Fibroblast of skin of abdomen (primary cell): ENCODE data around the gene RSRC1.
"Not testable (repeated sequence)": the region's sequence is repeated elsewhere in the genome, so short reads cannot be mapped to it uniquely, and the experiment has no call there.

Experiments
- DNase-seq: peaks from one replicate; pipeline ENCODE4 v3.0.0-alpha.2; 2013

Gene RSRC1

DNA sequence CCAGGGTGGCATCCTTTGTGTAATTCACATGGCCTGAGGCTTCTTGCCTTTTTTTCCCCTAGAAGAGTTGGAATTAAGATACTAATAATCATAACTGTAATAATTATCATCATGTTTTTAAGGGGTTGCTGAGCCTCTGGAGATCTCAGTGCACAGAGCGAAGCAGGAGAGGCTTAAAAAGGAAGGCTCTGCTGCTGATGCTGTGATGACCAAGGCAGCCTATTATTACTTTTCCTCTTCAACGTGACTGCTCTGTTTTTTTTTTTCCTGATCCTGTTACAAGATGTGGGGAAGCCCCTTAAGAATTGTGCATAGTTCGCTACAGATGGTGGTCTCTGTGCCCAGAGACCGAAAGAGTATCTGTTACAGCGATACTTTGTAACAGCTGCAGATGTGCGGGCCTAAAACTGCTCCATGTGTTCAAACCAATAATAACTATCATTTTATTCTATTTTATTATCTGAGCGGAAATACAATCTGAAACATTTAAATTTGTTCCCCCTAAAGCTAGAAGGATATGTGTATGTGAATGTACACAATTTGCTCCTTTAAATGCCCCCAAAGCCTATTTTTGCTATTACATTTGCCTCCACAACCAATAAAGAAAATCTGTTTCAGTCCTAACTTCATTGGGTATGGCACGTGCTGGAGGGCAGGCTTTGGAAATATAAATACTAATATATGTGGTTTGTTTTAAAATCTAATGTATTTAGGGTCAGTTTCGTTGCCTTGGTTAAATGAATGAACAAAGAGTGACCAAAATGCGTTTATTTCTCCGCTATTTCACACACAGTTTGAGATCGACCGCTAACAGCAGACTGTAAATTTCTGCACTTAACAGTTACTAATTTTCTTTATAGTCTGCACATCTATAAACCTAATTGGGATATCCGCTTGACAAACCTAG is 8.3 kb upstream of the RSRC1 start:
- no peak for DNase-seq

DNA sequence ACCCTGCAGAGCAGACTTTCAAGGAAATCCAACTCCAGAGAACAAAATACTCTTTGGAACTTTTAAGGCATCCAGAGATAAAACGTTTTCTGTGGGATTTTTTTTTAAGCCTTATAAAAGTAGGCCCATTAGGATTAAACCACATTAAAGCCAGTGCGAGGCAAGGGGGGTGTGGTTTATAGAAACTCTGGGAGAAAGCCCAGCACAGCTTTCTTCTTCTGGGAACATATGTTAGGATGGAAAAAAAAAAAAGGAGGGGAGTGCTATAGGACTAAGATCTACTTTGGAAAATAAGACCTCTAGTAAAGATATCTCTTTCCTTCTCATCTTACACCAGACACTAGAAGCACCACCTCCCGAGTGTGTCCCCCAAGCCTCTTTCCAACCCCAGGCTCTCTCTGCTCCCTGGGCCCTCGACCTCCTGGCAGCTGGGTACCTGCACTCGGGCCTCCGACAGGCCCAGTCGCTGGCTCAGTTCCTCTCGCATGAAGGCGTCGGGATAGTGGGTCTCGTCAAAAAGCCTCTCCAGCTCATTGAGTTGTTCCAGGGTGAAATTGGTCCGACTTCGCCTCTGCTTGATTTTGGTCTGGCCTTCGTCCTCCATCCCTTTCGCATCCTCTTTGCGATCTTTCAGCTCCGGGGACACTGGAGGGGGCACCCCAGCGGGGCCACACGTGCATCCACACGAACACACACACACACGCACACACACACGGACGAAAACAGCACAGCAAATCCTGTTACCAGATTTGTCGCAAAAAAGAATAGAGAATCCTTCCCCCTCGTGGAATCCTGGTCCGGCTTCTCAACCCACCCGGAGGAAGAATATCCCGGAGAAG is 7.4 kb upstream of the RSRC1 start:
- peak; percentile 59 for DNase-seq

DNA sequence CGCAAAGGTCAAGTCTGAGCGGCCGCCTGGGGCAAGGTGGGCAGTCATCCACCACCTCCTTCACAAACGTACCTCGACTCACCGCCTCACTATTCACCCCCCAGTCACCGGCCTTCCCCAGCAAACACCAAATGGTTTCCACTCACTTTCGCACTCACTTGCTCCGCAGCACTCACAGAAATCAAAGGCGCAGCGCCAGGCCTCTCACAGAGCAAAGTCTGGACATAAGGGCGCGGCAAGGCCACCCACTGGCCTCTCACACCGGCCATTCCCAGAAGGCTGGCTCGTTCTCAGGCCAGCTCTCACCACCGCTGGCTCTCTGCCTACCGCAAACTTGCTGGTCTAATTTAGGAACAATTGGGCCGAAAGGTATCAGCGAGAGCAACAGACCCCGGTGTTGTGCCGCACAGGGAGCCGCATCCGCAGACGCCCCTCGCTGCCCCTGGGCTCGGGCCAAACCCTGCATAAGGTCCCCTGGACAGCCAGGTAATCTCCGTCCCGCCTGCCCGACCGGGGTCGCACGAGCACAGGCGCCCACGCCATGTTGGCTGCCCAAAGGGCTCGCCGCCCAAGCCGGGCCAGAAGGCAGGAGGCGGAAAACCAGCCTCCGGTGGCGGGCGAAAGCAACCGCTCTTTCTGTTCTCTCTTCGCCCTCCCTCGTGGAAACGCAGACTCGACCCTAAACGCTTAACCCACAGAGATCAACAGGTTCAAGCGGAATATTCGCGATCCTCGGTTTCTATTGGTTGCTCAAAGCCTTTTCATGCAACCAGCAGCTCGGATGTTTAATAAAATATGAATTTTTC is 6.6 kb upstream of the RSRC1 start:
- peak; percentile 45 for DNase-seq

DNA sequence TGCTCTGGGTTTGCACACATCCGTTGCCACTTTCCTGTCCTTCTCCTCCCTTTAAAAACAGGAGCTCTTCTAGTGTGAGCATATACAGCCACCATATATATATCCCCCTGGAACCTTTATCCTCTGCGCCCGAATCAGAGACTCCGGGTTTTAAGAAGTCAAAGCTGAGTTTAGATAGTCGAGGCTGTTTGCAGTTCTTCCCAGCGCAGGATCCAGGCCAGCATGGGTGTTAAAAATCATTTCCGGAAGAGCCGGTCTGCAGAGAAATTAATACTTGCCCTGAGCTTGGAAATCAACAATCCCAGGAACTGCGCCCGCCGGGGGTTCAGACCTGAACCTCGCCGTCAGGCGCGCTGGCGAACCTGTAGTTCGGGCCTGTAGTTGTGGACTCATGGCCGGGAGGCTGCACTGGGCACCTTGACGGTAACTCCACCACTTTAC is 6.0 kb upstream of the RSRC1 start:
- DNase-seq, result peak; percentile 13

DNA sequence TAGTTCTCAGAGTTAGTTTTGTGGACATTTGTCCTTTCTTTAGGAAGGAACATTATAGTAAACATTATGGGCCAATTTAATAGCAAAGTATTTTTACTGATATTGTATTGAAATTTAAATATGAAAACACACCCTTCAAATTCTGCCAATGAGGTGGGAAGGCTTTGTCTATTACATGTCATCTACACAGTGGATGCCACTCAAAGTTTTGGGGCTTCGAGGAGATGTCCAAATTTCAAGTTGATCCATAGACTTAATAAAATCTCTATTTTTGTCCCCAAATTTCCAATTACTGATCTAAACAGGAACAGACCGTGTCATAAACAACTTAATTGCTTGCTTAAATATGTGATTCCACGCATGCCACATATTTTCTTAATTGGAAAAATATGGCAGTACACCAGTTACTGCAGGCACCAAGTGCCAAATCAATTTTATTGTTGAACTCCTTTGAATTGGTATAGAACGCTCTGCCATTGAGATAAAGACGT is 5.4 kb upstream of the RSRC1 start:
- DNase-seq, result peak; percentile 22

DNA sequence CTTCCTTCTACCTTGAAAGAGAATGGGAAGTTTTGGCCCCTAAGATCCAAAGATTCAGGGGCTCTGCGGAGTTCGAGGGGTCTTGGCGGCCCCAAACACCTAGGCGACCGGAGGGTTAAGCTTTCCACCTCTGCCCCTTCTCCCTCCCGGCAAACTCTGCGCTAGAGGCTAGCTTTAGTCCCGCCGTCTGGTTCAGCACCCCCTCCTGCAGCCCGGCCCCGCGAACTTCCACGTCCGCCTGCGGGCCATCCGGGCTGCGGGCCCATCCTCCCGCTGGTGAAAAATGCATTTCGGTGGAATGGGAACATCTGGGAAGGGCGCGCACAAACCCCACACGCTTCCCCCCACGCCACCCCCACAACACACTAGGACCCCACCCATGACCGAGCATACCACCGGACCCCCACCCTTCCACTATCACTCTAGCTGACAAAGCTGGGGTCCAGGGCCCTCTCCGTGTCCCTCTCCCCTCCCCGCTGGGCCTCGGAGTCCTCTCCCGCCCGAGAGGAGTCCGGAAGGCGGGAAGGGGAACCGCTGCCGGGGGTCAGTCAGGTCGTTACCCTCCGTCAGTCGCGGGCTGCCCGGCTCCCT is 4.7 kb upstream of the RSRC1 start:
- DNase-seq, result peak; percentile 59

DNA sequence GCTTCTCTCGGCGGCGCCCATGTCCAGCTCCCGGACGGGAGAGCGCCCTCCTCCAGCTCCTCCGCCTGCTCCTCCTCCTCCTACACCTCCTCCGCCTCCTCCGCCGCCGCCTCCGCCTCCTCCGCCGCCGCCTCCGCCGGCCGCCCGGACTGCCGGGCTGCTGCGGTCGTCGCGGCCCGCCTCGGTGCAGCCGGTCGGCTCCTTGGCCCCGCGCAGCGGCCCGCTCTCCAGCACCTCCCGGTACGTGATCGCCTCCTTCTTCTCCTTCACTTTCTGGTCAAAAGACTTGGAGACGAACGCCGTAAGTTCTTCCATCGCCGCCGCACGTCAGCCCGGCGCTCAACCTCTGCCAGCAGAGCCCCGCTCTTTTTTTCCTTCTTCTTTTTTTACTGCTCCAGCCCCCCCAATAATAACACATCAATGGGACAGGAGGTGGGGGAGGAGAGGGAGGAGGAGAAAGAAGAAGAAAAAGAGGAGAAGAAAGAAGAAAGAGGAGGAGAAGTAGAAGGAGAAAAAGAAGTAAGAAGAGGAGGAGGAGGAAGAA is 4.1 kb upstream of the RSRC1 start:
- DNase-seq, result peak; percentile 71

DNA sequence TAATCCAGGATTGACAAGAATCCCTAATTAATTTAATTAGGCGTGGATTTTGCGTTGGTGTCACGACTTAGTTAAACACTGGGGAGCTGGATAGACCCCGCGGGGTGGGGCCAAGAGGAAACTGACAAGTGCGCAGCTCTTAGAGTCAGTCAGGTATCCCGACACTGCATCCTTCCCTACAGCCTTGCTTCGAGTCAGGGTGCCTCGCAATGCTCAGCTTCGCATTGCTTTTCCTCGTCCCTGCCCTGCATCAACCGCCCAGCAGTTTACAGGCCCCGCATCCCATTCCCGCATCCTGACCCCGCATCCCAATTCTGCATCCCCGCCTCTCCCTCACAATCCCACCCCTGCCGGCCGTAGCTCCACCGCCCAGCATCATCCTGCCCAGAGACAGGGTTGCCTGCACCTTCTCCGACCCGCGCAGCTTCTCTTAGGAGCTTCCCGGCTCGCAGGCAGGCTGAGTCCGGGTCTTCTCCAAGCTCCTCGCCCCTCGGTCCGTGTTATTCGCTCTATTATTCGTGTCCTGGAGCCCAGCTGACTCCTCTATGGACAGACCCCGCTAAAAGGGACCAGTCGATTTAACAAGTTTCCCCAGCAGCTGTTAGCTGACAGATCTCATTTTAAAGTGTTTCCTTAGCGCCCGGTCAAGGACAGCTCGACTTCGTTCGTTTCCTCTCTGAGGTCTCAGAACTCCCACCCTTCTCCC is 3.0 kb upstream of the RSRC1 start:
- no peak for DNase-seq

DNA sequence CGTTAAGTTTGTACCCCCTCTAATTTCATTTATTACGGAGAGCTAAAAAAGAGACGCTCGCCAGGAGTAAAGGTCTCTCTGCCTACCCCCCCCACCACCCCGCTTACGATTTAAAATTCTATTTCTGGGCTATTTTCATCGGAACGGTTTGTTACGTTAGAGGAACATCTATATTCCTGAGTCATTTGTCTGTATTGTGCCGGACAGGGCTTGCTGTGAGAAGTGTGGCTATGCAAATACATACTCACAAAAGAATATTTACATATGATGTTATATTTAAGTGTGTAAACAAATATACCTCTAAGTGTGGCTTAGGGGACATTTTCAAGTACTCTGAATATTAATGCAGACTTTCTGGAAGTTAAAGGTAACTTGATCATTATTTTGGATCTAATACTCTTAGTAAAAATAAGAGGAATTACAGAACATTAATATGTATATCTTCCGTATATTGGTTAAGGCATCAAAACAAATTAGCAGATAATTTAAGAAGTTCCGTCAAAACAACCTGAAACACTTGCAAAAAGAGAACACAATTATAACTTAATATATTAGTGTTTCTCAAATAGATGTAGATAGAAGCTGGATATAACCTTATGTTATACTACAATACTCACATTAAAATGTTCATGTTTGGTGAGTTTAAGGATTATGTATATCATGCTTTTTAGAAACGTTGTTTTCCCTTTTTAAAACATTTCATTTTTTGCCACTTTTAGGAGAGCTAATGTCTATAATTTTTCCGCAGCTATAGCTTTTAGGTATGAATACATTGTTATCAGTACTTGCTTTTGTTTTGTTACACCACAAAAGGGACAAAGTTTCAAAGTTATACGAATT is 2.1 kb upstream of the RSRC1 start:
- DNase-seq, result no peak

DNA sequence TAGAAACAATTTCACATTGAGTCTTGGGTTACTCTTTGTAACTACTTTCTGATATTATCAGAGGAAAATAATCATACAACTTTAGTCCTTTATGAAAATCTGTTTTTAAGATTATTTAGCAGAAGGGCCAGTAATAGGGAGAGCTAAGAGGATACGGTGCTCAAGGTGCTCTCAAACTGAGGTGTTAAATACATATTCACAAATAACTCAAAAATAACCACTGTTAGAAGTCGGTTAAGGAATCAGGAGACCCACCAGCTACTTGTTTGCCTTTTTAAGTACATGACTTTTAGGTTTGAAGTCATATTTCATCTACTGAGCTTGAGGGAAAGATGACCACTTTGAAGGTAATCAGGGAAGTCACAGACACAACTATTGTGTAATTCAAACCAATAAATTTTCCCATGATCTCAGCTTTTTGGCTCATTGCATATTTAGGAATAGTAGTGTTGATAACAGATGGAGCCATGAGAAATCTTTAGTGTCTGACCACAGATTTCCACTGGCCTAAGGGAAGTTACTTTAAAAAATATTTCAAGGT is 1.4 kb upstream of the RSRC1 start:
- peak; percentile 16 for DNase-seq

DNA sequence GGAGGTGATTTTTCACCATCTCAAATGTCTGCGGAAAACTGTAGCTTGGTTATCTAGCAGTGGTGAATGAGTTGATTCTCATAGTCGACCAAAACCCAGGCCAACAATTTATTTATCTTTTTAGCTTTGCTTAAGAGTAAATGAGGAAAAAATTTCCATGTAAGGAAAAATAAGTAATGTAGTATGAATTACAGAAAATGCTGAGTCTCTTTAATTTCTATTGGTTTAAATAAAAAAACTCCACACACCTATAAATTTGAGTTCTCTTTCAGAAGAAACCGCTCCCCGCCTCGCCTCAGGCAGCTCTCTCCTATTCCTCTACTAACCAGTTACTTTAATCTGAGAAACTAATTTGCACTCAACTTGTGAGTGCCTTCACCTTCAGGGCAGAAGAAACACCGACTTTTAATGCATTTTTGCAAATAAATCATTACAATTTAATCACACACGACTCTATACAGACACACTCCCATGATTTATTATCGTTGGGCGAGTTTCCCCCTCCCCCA is 540 bp upstream of the RSRC1 start:
- DNase-seq, result no peak

DNA sequence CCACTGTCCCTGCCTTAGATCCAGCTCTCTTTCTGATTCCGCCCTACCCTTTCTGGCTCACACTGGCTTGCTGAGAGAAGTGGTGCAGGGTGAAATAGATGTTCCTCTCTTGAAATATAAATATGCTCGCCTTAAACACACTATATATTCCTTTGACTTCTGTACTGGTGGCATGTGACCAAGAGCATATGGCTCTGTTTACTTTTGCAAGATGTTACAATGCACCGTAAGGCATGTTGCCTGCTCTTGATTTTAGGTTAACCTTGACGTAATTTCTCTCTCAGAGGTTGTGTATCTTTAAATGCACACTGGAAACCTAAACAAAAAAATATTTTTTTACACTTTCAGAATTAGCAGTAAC is 749 bp downstream of the RSRC1 start:
- DNase-seq, result no peak

DNA sequence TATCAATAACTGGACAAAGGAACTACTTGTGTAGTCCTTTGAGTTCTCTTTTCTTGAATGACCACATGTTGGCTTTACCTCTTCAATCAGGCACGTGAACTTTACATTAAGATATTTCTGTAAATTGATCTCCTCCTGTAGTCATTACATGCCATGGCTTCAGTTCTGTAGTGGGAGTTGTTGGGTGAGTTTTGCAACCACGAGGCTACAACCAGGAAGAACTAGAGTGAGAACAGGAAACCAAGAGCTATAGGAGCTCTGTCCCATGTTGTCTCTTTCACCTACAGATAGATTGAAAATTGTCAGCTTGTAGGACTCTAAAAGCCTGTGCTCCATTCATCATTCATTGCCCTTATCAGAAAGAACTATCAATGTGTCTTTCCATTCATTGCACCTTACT is 2.0 kb downstream of the RSRC1 start:
- no peak for DNase-seq

DNA sequence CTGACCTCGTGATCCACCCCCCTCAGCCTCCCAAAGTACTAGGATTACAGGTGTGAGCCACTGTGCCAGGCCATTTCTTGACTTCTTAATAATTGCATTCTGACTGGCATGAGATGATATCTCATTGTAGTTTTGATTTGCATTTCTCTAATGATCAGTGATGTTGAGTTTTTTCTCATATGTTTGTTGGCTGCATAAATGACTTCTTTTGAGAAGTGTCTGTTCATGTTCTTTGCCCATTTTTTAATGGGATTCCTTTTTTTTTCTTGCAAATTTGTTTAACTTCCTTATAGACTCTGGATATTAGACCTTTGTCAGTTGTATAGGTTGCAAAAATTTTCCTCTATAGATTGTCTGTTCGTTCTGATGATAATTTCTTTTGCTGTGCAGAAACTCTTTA is 3.7 kb downstream of the RSRC1 start:
- not testable (repeated sequence) for DNase-seq

DNA sequence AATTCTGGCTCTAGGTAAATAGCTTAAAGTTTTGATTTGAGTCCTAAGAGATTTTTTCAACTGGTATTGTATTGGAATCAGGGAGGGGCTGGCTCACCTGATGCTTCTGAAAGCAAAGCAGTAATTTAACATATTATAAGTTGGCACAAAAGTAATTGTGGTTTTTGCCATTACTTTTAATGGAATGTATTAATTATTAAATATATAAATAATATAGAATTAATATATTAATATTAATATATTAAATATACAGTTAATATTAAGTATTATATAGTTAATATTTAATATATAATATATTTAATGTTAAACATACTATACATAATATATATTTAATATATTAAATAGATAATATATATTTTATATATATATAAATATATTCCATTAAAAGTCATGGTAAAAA is 10.4 kb downstream of the RSRC1 start:
- no peak for DNase-seq

DNA sequence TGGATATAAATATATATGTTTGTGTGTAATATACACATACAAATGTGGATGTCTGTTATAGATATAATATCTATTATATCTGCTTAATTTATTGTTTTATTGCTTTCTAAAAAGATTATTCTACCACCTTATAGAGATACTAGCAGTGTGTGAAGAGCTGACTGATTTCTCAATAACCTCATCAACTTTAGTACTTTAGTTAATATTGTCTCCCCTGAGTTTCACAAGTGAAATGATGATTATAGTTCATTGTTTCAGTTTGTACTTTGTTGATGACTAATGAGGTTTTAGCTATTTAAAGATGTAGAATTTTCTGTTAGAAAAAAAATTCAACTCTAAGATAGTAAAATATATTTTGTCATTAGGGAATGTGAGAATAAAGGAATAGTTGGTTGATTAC is 11.4 kb downstream of the RSRC1 start:
- no peak for DNase-seq

DNA sequence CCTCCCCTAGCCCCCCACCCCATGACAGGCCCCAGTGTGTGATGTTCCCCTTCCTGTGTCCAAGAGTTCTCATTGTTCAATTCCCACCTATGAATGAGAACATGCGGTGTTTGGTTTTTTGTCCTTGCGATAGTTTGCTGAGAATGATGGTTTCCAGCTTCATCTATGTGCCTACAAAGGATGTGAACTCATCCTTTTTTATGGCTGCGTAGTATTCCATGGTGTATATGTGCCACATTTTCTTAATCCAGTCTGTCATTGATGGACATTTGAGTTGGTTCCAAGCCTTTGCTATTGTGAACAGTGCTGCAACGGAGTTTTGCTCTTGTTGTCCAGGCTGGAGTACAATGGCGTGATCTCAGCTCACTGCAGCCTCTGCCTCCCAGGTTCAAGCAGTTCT is 12.8 kb downstream of the RSRC1 start:
- not testable (repeated sequence) for DNase-seq

DNA sequence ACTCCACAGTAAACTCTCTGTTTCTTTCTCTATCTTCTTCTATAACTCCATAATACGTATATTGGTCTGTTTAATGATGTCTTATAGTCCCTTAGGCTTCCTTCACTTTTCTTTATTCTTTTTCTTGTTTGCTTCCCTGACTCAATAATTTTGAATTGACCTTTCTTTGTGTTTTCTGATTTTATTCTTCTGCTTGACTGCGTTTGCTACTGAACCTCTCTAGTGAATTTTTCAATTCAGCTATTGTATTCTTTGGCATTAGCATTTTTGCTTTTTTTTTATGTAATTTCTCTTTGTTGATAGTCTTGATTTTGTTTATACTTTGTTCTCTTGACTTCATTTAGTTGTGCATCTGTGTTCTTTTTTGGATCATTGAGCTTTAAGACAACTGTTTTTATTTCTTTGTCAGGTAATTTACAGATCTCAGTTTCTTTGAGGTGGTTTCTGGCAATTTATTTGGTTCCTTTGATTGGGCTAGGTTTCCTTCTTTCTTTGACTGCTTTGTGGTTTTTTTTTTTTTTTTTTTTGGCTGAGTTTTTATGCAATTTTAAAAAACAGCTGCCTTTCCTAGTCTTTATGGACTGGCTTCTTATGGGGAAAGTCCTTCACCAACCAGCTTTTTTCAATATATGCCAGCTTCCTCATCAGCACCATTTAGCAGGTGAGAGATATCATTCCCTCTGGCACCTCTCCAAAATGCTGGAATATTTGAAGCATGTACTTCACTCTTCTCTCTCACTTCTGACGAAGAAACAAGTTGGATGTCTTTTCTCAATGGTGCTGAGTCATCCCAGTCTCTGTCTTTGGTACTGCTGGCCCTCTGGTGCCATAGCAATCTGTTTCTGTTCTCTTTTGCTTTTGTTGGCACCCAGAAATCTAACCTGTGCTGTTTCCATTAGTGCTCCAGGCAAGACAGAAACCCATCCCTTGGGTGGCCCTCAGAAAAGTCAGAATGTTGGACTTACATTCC is 17.6 kb downstream of the RSRC1 start:
- DNase-seq, result peak; percentile 13

DNA sequence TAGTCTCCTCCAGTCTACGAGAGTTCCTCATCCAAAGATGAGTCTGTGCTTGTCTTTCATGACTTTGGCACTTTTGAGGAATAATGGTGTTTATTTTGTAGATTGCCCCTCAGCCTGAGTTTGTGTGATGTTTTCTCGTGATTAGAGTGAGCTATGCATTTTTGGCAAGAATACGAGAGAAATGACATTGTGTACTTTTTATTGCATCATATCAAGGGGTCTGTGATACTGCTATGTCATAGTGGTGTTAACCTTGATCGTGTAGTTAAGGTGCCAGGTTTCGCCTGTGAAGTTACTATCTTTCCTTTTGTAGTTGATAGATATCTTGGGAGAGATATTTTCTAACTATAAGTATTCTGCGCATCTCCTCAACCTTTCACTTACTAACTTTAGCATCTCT is 18.9 kb downstream of the RSRC1 start:
- no peak for DNase-seq
